Endothelial cell of umbilical vein (primary cell): Measurements from ENCODE around the gene EPB41L4B. TPM values are rescaled to one million over a fixed set of nuclear protein-coding genes. Genes with fewer than 3 reads are reported as not detected.

Experiments
- BruUV-seq: library from RNA; stranded (reverse); fragments of 400-500 nt; replicated peaks from 2 replicates; lab custom pipeline; 2021; lab: Mats Ljungman, UMichigan
- CTCF ChIA-PET: fragments of 300-600, 350-600 bp; sonication (Branson Sonifier 250); formaldehyde crosslinking; loops from one replicate; lab custom pipeline; 2021; ENCODE audit warnings: antibody characterized with exemption, inconsistent platforms; lab: Charles Lee
- POLR2A ChIA-PET: fragments of 300-600, 350-600 bp; sonication (Branson Sonifier 250); formaldehyde crosslinking; loops from one replicate; lab custom pipeline; 2021; ENCODE audit warnings: antibody characterized with exemption, inconsistent platforms; lab: Charles Lee
- DNase-seq: peaks from one replicate; pipeline ENCODE4 v3.0.0-alpha.2; 2011; ENCODE audit warnings: low read depth, low spot score
- FAIRE-seq: peaks from 2 replicates; lab custom pipeline; 2011; peaks lifted over from hg19 to GRCh38; lab: Jason Lieb, UNC
- H2AFZ ChIP-seq: 2 replicates; pipeline ENCODE4 v1.6.0; 2012; ENCODE audit warnings: low read depth, low read length, control low read depth, inconsistent platforms
- H3K27ac ChIP-seq: 2 replicates; pipeline ENCODE4 v1.5.1; 2011; ENCODE audit warnings: low read depth, mild to moderate bottlenecking, control low read depth, low read length, moderate library complexity; ENCODE audit not compliant: insufficient read depth
- H3K27me3 ChIP-seq, 2 experiments: 2 replicates each; pipeline versions ENCODE4 v1.6.0 to v1.6.1; 2011; ENCODE audit warnings: low read length in 2 of 2, mixed read lengths in 1 of 2; ENCODE audit not compliant: control insufficient read depth in 2 of 2, insufficient read depth in 2 of 2
- H3K36me3 ChIP-seq, 2 experiments: 2 replicates in 1 of 2; 3 replicates in 1 of 2; pipeline ENCODE4 v1.5.1; 2011; ENCODE audit warnings: low read length in 2 of 2, mild to moderate bottlenecking in 1 of 2, moderate library complexity in 1 of 2; ENCODE audit not compliant: control insufficient read depth in 2 of 2, insufficient read depth in 2 of 2; ENCODE audit errors: extremely low read depth in 1 of 2
- H3K4me1 ChIP-seq: 3 replicates; pipeline ENCODE4 v1.5.1; 2011; ENCODE audit warnings: mild to moderate bottlenecking, low read length; ENCODE audit not compliant: control insufficient read depth, insufficient read depth; ENCODE audit errors: extremely low read depth
- H3K4me2 ChIP-seq: 2 replicates; pipeline ENCODE4 v1.6.1; 2011; ENCODE audit warnings: low read length, control low read depth, mixed read lengths; ENCODE audit not compliant: insufficient read depth
- H3K4me3 ChIP-seq, 3 experiments: fragments of 200-600 bp in 1 of 3; sonication (generic), shearing (Covaris generic) in 1 of 3; replicated peaks in 1 of 3; 2 replicates each; pipeline ENCODE4 v1.5.1; 2011 to 2016; ENCODE audit warnings: control low read depth in 3 of 3, low read length in 3 of 3, mild to moderate bottlenecking in 2 of 3, inconsistent platforms in 1 of 3, low read depth in 1 of 3, moderate library complexity in 1 of 3; ENCODE audit not compliant: insufficient read depth in 1 of 3
- H3K79me2 ChIP-seq: 2 replicates; pipeline ENCODE4 v1.6.0; 2012; ENCODE audit warnings: low read length, inconsistent platforms; ENCODE audit not compliant: control insufficient read depth, insufficient read depth
- H3K9ac ChIP-seq: replicated peaks from 2 replicates; pipeline ENCODE3; 2011; ENCODE audit warnings: low read length, control low read depth; ENCODE audit not compliant: insufficient read depth; ENCODE audit errors: extremely low read depth
- H3K9me1 ChIP-seq: replicated peaks from 3 replicates; pipeline ENCODE4 v1.6.0; 2011; ENCODE audit warnings: mild to moderate bottlenecking, low read length; ENCODE audit not compliant: control insufficient read depth, insufficient read depth; ENCODE audit errors: extremely low read depth
- H3K9me3 ChIP-seq: replicated peaks from 2 replicates; pipeline ENCODE4 v1.5.1; 2012; ENCODE audit warnings: low read length, inconsistent platforms; ENCODE audit not compliant: control insufficient read depth, insufficient read depth
- H4K20me1 ChIP-seq: replicated peaks from 2 replicates; pipeline ENCODE3; 2011; ENCODE audit warnings: mild to moderate bottlenecking, low read length; ENCODE audit not compliant: control insufficient read depth, insufficient read depth; ENCODE audit errors: extremely low read depth
- CTCF ChIP-seq, 2 donors: IDR thresholded peaks; 1 replicate in 1 of 2; 2 replicates in 1 of 2; pipeline ENCODE4 v1.5.1; 2011; ENCODE audit warnings: low read length in 2 of 2, mild to moderate bottlenecking in 2 of 2, moderate library complexity in 2 of 2, control low read depth in 1 of 2, inconsistent platforms in 1 of 2, low read depth in 1 of 2; ENCODE audit not compliant: insufficient read depth in 1 of 2; ENCODE audit errors: extremely low read depth in 1 of 2
- EZH2 ChIP-seq: IDR thresholded peaks from 2 replicates; pipeline ENCODE4 v1.6.1; 2012; ENCODE audit warnings: borderline replicate concordance, low read depth, mild to moderate bottlenecking, moderate library complexity, low read length, inconsistent platforms; ENCODE audit not compliant: severe bottlenecking
- FOS ChIP-seq: IDR thresholded peaks from 2 replicates; pipeline ENCODE4 v1.6.1; 2011; ENCODE audit warnings: mild to moderate bottlenecking, low read length, moderate library complexity, borderline replicate concordance; ENCODE audit not compliant: insufficient read depth
- GATA2 ChIP-seq: IDR thresholded peaks from 2 replicates; pipeline ENCODE4 v1.7.0; 2011; ENCODE audit warnings: low read depth, mild to moderate bottlenecking, moderate library complexity, mixed read lengths, low read length; ENCODE audit not compliant: insufficient read length, insufficient read depth
- JUN ChIP-seq: IDR thresholded peaks from 2 replicates; pipeline ENCODE4 v1.6.1; 2011; ENCODE audit warnings: borderline replicate concordance, low read depth; ENCODE audit not compliant: insufficient read length, insufficient read depth
- MAX ChIP-seq: IDR thresholded peaks from 2 replicates; pipeline ENCODE4 v1.6.1; 2011; ENCODE audit not compliant: insufficient read depth, insufficient read length
- MYC ChIP-seq: IDR thresholded peaks from one replicate; pipeline ENCODE4 v1.6.1; 2011; ENCODE audit warnings: mild to moderate bottlenecking, low read depth, low read length
- POLR2A ChIP-seq: IDR thresholded peaks from 2 replicates; pipeline ENCODE4 v1.6.1; 2012; ENCODE audit warnings: low read depth, mild to moderate bottlenecking, control low read depth, low read length
- POLR2AphosphoS5 ChIP-seq: IDR thresholded peaks from 2 replicates; pipeline ENCODE4 v1.6.1; 2012; ENCODE audit warnings: low read depth, mild to moderate bottlenecking, control low read depth, low read length, moderate library complexity; ENCODE audit not compliant: insufficient read depth
- dilution Hi-C: fragments of 300-500 bp; cut with MboI; formaldehyde crosslinking; loops from one replicate; pipeline ENCODE4 v1.15.0; 2019; ENCODE audit warnings: low sequenced_read_pairs; ENCODE audit not compliant: extremely low pct_ligation_motif_present
- intact Hi-C: fragments of 100-400 bp; cut with micrococcal nuclease; formaldehyde crosslinking; loops from one replicate; pipeline ENCODE4 v1.10.0; 2022
- polyA plus RNA-seq, 4 experiments: library from polyadenylated mRNA; depleted of rRNA in 3 of 4; stranded (reverse) in 3 of 4; unstranded in 1 of 4; fragments of >200 nt; gene quantifications; 2 replicates each; pipeline versions ENCODE4 v1.2.1 to v1.2.3, GENCODE V29; 2011 to 2012; ENCODE audit warnings: missing spikeins in 1 of 4
- total RNA-seq: library from RNA; stranded (reverse); gene quantifications from 2 replicates; pipeline ENCODE4 v1.2.3, GENCODE V29; 2021

Gene EPB41L4B
- total and polyA plus RNA-seq, 2 donors (not counting 3 experiments of a cell fraction or from before 2014, with no cell fraction given) = 0.10 to 0.15 TPM

GRCh38 chr9:109252291-109252690 lies 68.6 kb downstream of the EPB41L4B start:
- CTCF ChIA-PET = no interaction called here
- Histone ChIP-seq H4K20me1 (no peaks in the 10 kb centered on the region), H3K9me3 (no peaks in the 10 kb centered on the region), H3K9ac (no peak overlapping the region), H3K4me3 (no peak overlapping the region), H3K36me3 (no peaks in the 10 kb centered on the region), H3K27ac (no peak overlapping the region), H3K9me1 (no peaks in the 10 kb centered on the region), H3K4me1 (peaks cover 14% of the 10 kb centered on the region), H2AFZ (no peak overlapping the region), H3K79me2 (no peaks in the 10 kb centered on the region), H3K4me2 (no peak overlapping the region), H3K27me3 (peaks cover 0 to 3% of the 10 kb centered on the region in 2 experiments)
- TF ChIP-seq MYC (no peak), CTCF (IDR thresholded peaks at IDR 0.05; ENCODE audit: extremely low read depth in 1 of 2, insufficient read depth in 1 of 2, low read depth in 1 of 2, low read length in 2 of 2) (no peak)
- DNase-seq = no peak
- no peak for FAIRE-seq
- dilution Hi-C loops (no loop called here), intact Hi-C loops (loop anchor here (5.0 kb wide), 1 partner anchor 70 kb away; no protein-coding TSS in a partner anchor)
- BruUV-seq = no TSS peak
- POLR2A ChIA-PET = no interaction called here

- H2AFZ ChIP-seq = peak overlapping the region; percentile 76
- H3K9me1 ChIP-seq = no peaks in the 10 kb centered on the region
- H4K20me1 ChIP-seq = no peaks in the 10 kb centered on the region
- no peaks in the 10 kb centered on the region for H3K27me3 ChIP-seq
- FAIRE-seq (no peak), DNase-seq (no peak)
- peak overlapping the region; percentile 14 for H3K27ac ChIP-seq
- POLR2A ChIA-PET = no interaction called here
- dilution Hi-C loops (no loop called here), intact Hi-C loops (loop anchor here (5.0 kb wide), 1 partner anchor 69 kb away; no protein-coding TSS in a partner anchor)
- BruUV-seq = no TSS peak
- H3K4me3 ChIP-seq = no peak overlapping the region
- no peaks in the 10 kb centered on the region for H3K79me2 ChIP-seq
- H3K4me2 ChIP-seq = peak overlapping the region; percentile 18
- peaks cover 14% of the 10 kb centered on the region for H3K4me1 ChIP-seq
- TF ChIP-seq JUN = no peak
- no peak for TF ChIP-seq MAX
- TF ChIP-seq POLR2AphosphoS5 = no peak
- no peak for TF ChIP-seq POLR2A
- TF ChIP-seq GATA2 = no peak
- TF ChIP-seq EZH2 = no peak
- no peak for TF ChIP-seq FOS
- no peak for TF ChIP-seq CTCF (IDR thresholded peaks at IDR 0.05; ENCODE audit: extremely low read depth in 1 of 2, insufficient read depth in 1 of 2, low read depth in 1 of 2, low read length in 2 of 2)
- no peak for TF ChIP-seq MYC
- H3K9me3 ChIP-seq = no peaks in the 10 kb centered on the region
- CTCF ChIA-PET = interaction anchor here (1.2 kb wide), 2 partner anchors 68 to 298 kb away, joined by 3 to 5 read pairs; no protein-coding TSS in a partner anchor
- no peaks in the 10 kb centered on the region for H3K36me3 ChIP-seq
- H3K9ac ChIP-seq = peak overlapping the region; percentile 20
Observed at GRCh38 chr9:109251776-109252106, 69.1 kb downstream of the EPB41L4B start.
